Raji (cell line): Measurements from ENCODE around the gene BRF1.

ENCODE experiments used
- POLR2A ChIP-seq: IDR thresholded peaks from 2 replicates; pipeline ENCODE4 v1.6.1; 2011; ENCODE audit warnings: low read depth, low read length, control low read depth; ENCODE audit not compliant: insufficient read depth

BRF1 gene

DNA sequence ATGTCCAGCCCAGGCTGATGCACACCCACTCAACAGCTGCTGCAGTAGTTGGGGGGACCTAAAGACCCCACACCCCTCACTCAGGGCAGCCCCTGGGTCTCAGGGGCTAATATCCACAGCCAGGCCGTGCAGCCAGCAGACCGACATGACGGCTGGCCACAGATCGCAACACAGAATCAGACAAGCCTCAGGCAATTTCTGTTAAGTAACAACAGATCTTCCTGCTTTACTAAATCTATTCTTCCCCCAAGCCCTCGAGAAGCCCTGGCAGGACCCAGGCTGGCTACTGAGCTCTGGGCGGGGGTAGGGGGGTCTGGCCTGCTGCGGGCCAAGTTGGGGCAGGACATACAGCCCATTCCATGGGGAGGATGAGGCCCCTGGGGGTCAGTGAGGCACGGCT, 91.7 kb downstream of the BRF1 start:
- no peak for TF ChIP-seq POLR2A

DNA sequence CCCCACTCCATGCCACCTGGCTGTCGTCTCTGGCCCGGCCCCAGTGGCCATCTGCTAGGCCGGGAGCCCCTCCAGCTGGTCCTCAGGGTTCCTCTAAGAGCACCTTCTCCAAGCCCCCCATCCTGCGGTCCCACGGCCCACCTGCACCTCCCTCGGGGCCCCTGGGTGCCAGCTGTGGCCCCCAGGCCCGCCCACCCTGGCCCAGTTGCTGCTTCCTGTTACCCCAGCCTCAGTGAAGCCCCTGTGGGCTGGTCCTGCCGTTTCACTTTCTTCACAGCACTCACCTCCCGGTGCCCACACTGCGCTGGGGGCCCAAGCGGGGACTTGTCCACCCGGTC, 92.1 kb downstream of the BRF1 start:
- no peak for TF ChIP-seq POLR2A

- TF ChIP-seq POLR2A: no peak
These were observed 92.6 kb downstream of the BRF1 start for GRCh38 chr14:105207996-105208737.

DNA sequence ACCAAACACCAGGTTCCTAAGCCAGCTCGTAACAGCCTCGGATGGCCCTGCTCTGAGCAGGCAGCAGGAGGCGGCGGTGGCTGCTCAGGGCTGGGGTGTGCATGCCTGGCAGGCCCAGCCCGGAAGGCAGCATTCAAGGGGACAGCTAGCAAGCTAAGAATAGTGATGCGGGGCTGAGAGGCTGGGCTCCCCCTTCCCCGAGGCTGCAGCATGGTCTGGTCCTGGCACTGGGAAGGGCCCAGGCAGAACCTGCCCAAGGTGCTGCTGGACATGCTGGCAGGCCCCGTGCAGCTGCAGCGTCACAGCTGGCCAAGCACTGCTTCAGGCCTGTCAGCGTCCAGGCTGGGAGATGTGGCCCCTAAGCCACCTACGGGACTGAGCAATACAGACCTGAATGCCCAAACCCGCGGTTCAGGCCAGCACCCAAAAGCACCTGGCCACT, 93.3 kb downstream of the BRF1 start:
- TF ChIP-seq POLR2A: no peak

GRCh38 chr14:105206873-105207272, 93.9 kb downstream of the BRF1 start:
- no peak for TF ChIP-seq POLR2A

DNA sequence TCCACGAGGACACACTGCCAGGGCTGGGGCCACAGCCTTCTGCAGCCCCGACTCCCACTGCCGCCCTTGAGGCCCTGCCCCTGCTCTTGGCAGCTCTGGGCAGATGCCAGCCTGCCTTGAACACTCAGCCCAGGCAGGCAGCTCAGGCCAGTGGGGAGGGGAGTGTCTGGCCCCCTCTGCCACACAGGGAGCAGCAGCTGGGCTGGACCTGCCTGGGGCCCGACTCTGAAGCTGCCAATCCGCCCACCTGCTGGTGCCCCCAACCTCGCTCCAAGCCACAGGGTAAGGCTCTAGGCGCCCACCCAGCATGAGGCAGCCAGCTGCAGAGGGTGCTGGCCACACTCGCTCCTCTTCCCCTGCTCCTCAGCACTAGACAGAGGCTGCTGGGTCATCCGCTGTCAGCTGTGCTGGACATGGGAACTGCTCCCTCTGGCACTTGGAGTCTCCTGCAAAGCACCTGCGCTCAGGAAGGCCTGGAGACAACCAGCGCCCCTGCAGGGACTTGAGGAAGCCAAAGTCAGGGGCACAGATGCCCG, 95.1 kb downstream of the BRF1 start:
- TF ChIP-seq POLR2A: no peak

GRCh38 chr14:105204931-105205672, 95.7 kb downstream of the BRF1 start:
- TF ChIP-seq POLR2A: no peak

DNA sequence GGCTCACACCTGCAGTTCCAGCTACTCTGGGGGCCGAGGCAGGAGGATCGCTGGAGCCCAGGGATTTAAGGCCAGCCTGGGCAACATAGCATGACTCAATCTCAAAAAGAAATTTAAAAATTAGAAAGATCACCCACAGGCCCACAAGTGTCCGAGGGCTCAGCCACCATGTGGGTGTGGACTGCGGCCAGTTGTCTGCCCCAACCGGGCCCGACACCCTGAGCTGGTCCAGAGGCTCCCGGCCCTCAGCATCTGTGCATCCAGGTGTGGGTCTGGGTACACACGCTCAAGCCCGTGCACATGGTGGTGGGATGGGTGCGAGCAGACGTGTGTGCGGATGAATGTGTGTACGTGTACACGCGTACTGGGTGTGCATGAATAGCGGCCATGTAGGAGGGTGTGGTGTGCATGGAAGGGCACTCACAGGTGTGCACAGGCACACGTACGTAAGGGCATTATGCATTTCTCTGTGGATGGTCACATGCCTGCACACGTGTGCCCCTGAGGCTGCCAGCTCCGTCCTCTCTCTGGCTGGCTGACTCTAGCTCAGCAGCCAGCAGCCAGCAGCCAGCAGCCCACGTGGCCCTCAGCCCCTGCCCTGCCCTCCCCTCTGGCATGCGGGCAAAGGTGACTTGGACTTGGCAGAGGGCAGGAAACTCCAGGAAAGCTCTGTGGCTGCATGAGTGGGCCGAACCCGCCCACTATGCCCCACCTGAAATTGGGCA, 96.4 kb downstream of the BRF1 start:
- no peak for TF ChIP-seq POLR2A

- no peak for TF ChIP-seq POLR2A
These were observed 97.1 kb downstream of the BRF1 start for GRCh38 chr14:105203701-105204100.

- no peak for TF ChIP-seq POLR2A
These were observed 97.7 kb downstream of the BRF1 start for GRCh38 chr14:105203057-105203531.

GRCh38 chr14:105201925-105202513, 98.8 kb downstream of the BRF1 start:
- no peak for TF ChIP-seq POLR2A

DNA sequence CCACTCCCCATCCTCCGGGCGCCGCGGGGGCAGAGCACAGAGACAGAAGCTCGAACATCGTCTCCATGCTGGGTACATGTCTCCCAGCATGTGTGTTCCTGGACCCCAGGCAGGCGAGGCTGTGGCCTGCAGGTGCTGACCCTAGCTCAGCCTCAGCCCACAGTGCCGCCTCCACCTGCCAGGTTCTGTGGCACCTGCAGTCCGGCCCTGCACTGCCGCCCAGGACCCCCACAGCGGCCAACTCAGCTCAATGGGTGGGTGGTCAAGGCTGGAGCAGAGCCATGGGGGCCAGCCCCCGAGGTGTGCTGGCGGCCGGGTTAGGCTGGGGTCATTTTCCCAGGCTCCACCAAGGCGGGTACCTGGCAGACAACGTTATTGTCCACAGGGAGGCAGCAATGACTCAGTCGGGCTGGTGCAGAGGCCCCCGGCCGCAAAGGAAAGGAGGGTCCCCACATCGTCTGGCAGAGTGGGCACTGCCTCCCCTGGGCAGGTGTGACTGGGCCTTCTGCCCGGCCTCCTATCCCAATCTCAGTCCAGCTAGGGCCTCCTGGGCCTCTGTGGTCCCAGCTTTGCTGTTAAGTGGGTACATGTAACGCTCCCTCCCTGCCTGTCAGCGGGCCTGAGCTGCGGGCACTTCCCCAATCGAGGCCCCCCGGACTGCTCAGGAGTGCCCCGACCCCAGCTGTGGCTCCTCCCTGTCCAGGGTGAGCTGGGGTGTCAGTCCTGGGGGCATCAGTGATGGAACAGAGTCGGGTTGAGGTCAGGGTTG, 99.5 kb downstream of the BRF1 start:
- TF ChIP-seq POLR2A: no peak

DNA sequence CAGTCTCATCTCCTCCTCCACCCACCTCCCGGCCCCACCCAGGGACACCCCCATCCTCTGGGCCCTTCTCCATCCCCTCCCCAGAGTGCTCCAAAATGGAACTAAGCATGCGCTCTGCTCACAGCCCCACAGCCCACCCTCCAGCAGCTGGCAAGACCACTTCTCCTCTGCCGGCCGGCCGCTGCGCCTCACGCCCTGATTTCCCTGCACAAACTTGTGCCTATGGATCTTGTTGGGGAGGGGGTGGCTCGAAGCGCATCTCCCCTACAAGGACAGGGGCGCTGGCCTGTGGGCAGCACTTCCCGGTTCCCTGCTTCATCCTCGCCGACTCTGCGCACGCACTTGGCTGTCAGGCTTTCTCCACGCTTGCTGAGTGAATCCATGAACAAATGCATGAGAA, 100.2 kb downstream of the BRF1 start:
- TF ChIP-seq POLR2A: no peak

GRCh38 chr14:105200074-105200473, 100.7 kb downstream of the BRF1 start:
- no peak for TF ChIP-seq POLR2A
